ENCODE results near the gene FAM168B.

DNA sequence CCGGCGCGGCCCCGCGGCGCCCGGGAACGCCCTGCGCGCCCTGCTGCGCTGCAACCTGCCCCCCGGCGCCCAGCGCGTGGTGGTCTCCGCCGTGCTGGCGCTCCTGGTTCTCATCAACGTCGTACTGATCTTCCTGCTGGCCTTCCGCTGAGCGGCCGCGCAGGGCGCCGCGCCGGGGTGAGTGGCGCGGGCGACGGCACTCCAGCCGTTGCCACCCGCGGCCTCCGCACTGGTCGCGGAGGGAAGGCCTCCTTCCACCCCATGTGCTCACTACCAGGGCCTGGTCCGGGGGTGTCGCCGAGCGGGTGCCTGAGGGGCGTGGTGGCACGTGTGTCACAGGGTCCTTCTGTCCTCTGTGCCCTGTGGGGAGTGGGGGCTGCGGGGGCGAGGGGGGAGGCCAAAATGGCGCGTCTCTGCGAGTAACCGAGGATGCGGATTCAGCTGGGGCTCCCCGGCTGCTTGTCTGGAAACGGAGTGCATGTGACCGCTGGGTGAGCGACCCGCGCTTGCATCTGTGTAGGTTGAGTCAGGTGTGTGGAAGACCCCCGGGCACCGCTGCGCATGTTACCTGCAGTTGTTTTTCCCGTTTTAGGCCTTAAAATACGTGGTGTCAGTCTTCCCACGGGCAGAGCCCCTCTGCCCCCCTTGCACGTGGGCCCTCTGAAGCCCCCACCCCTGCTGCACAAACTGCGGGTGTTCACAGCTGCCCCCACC, 58.0 kb downstream of the FAM168B start:
- TF ChIP-seq, protein P1, sequence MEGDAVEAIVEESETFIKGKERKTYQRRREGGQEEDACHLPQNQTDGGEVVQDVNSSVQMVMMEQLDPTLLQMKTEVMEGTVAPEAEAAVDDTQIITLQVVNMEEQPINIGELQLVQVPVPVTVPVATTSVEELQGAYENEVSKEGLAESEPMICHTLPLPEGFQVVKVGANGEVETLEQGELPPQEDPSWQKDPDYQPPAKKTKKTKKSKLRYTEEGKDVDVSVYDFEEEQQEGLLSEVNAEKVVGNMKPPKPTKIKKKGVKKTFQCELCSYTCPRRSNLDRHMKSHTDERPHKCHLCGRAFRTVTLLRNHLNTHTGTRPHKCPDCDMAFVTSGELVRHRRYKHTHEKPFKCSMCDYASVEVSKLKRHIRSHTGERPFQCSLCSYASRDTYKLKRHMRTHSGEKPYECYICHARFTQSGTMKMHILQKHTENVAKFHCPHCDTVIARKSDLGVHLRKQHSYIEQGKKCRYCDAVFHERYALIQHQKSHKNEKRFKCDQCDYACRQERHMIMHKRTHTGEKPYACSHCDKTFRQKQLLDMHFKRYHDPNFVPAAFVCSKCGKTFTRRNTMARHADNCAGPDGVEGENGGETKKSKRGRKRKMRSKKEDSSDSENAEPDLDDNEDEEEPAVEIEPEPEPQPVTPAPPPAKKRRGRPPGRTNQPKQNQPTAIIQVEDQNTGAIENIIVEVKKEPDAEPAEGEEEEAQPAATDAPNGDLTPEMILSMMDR (IDR thresholded peaks at IDR 0.05): no peak
- TF ChIP-seq POLR2AphosphoS5 (IDR thresholded peaks at IDR 0.05): no peak

All from suprapubic skin (tissue), 3 donors.